GM21737 (cell line): ENCODE results near the gene SMAD3.
"Not testable (repeated sequence)": the region's sequence is repeated elsewhere in the genome, so short reads cannot be mapped to it uniquely, and the experiment has no call there.

ENCODE experiments used
- ATAC-seq: cut with Tn5 transposase; IDR thresholded peaks from one replicate; pipeline ENCODE4 v1.9.1; 2021; ENCODE audit warnings: mild to moderate bottlenecking, moderate library complexity; ENCODE audit not compliant: unreplicated experiment

The SMAD3 gene

GRCh38 chr15:67062369-67062985 lies 2.9 kb upstream of the SMAD3 start:
- no peak for ATAC-seq

- ATAC-seq = no peak
Measured at GRCh38 chr15:67063689-67064606, 1.5 kb upstream of the SMAD3 start.

- ATAC-seq = no peak
Measured at GRCh38 chr15:67064607-67065530, 533 bp upstream of the SMAD3 start.

DNA sequence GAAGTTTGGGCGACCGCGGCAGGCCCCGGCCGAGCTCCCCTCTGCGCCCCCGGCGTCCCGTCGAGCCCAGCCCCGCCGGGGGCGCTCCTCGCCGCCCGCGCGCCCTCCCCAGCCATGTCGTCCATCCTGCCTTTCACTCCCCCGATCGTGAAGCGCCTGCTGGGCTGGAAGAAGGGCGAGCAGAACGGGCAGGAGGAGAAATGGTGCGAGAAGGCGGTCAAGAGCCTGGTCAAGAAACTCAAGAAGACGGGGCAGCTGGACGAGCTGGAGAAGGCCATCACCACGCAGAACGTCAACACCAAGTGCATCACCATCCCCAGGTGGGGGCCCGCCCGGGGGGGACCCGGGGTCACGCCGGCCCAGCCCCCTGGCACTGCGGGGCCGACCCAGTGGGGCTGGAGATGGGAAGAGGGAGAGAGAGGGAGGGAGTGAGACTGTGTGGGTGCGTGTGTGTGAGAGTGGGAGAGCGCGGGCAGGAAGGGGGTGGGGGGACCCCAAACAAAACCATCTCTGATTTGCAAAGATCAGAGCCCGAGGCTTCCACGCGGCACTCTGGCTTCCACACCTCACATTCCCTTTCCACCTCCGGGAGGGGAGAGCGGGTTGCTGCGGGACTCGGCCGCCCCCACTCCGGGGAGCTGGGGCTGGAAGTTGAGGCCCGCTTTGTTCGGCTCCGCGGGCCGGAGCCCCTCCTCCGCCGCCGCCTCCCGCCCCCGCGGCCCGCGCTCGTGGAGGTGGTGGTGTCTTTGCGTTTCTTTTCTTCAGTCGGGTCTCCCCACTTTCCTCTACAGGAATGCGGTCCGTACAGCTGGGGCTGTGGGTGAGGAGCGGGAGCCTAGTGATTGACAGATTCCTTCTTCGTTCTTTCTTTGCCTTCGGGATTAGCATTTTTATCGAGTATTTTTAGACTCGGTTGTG lies 898 bp downstream of the SMAD3 start:
- peak; percentile 11 for ATAC-seq

DNA sequence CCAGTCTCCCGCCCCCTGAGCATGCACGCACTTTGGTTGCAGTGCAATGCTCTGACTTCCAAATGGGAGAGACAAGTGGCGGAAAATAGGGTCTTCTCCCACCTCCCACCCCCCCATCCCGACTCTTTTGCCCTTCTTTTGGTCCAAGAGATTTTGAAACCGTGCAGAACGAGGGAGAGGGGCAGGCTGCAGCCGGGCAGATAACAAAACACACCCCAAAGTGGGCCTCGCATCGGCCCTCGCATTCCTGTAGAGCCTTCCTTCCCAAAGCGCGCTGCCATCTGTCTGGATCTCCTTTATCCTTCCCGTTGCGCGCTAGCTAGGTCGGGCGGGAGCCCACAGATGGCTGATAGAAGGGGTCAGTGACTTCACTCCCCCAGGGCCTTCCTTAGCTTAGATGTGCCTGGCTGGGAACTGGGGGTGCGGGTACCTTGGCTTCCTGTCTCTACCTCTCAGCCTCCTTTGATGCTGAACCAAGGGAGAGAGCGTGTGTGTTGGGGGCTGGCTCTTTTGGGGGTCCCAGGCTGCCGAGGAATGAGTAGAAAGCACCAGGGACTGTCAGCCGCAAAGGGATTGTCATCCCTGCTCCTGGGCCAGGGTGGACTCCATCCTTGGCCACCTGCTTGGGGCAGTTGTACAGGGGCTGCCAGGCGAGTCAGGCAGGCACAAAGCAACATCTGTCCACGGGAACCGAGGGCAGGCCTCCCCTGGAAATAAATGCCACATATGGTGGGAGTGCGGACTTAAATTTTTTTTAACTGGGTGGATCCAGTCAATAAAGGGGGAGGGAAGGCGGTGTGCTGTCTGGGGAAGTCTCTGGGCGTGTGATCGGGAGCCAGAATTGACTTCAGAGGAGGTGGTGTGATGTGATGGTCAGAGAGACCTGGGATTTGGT lies 1.8 kb downstream of the SMAD3 start:
- ATAC-seq = no peak

GRCh38 chr15:67067930-67068551 lies 2.6 kb downstream of the SMAD3 start:
- ATAC-seq = no peak

DNA sequence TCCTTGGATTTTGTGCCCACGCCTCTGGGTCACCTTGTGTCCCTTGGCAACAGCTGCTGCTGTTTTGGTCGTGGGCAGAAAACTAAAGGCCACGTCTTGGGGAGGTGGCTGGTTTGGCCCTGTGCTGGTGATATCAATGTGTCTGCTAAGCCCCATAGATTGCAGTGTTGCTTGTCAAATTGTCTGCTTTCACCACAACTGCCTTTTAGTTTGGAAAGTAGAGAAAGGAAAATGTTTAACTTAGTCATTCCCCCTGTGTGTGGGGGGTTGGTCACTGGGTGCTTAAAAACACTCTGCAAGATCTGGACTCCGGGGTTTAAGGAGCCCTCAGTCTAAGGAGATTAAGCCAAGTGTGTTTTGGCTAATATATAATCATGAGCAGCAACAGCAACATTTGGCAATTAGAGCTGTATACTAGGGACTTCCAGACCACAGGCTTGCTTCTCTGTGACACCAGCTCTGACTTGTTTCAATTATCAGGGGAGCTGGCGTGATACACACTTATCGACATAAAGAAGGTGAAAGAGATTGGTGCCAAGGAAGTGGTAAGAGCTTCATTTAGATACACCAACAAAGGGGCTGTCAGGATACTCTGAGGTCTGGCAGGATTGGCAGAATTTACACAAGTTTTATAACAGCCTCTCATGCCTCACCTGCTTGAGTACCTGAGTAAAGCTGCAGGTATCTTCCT lies 3.5 kb downstream of the SMAD3 start:
- ATAC-seq = no peak

DNA sequence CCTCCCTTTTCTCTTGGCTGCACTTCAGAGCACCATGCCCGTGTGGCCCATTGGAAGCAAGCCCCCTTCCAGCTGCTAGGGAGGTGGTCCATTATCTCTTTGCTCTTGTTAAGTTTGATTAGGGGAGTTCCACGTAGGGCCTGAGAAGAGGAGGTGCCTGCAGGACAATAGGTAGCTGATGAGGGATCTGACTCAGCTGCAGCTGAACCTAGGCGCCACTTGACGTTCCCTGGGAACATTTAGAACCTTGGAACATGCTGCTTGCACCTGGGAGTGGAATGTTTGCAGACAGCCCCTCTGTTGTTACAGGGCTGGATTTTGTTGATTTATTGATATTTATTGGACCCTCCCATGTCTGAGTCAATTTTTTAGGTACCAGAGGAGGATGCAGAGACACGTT lies 4.7 kb downstream of the SMAD3 start:
- no peak for ATAC-seq

- no peak for ATAC-seq
Measured at GRCh38 chr15:67070892-67071664, 5.7 kb downstream of the SMAD3 start.

- ATAC-seq = no peak
Measured at GRCh38 chr15:67072442-67072841, 7.0 kb downstream of the SMAD3 start.

DNA sequence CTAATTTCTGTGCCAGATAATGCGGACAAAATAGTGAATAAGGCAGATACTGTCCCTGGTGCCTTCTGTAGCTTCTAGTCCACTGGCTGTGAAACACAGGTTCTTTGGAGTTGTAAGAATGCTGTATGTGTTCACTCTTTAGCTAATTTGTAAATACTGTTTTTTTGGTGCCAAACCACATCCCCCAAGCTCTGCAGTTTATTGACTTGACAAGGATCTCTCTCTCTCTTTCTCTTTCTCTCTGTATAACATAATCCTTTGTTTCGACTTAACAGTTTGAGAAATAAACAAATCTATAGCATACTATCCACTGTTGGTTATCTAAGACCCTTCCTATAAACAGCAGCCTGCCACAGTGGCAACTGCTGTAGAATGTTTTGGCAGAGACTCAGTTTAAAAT lies 7.6 kb downstream of the SMAD3 start:
- no peak for ATAC-seq

- no peak for ATAC-seq
Measured at GRCh38 chr15:67074886-67075229, 9.5 kb downstream of the SMAD3 start.

- ATAC-seq = not testable (repeated sequence)
Measured at GRCh38 chr15:67075555-67076135, 10.2 kb downstream of the SMAD3 start.

DNA sequence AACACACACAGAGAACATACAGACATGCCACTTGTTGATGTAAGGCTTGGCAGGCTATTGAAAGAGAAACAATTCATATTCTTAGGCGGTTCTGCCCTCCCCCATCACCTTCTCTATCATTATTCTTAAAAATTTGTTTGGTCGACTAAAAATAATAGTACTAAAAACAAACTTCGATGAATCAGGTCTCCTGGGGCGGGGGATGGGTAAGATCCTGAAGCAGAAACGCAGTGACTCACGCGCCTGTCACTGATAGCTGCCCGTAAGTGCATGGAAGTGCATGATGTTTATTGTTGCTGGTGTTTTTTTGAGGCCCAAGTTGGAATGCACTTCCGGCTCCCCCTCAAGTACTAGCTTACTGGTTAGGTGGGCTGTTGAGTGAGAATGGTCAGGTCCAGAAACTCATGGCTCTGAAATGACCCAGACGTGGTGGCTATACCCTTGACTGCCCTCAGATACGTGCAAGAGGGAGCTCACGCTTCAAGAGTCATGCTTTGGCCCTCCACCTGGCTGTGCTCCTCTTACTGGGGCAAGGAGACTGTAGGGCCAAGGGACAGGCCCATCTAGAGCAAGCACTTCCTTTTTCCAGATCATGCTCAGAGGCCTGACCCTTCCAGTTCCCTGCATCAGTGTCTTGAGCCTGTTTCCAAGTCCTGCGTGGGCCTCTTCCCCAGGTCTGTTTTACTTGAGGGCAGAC lies 10.9 kb downstream of the SMAD3 start:
- no peak for ATAC-seq

- ATAC-seq = no peak
Measured at GRCh38 chr15:67077641-67078215, 12.3 kb downstream of the SMAD3 start.

GRCh38 chr15:67079361-67079760 lies 14.0 kb downstream of the SMAD3 start:
- no peak for ATAC-seq
